Hindlimb muscle (tissue), 1 donor: Measurements from ENCODE around the gene GPR62. TPM values are rescaled to one million over a fixed set of nuclear protein-coding genes. Genes with fewer than 3 reads are reported as not detected.

ENCODE experiments used
- DNase-seq: peaks from one replicate; pipeline ENCODE4 v3.0.0-alpha.2; 2013
- polyA plus RNA-seq: library from polyadenylated mRNA; unstranded; fragments of 120-200 nt; gene quantifications from one replicate; pipeline ENCODE4 v1.2.1, GENCODE V29; 2013; ENCODE audit not compliant: insufficient read length

GPR62 gene
- polyA plus RNA-seq, 1 donor: 0.67 TPM

DNA sequence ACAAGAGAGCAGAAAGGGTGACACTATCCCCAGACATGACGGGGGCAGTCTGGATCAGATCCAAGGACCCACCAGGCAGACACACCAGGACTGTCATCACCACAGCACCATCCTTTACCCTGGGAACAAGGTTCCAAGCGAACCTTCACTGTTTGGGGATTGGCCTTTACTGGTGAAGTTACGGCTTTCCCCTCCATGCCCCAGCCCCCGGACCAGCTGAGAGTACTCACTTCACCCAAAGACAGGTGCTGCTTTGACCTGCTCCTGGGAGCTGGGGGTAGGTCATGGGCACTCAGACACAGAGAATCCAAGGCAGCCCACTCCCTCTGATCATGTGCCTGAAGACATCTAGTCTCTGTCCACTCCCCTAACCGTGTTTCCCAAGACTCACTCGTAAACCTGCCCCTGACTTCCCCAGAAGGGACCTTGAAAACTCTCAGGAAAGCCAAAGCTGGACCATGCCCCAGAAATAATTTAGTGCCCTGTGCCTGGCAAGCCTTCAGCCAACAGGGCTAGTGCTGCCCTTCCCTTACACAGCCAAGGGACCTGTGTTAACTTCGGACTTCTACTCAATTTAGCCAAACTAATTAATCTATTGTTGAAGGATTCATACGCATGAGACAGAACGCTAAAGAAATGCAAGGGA lies 16.3 kb upstream of the GPR62 start:
- no peak for DNase-seq

DNA sequence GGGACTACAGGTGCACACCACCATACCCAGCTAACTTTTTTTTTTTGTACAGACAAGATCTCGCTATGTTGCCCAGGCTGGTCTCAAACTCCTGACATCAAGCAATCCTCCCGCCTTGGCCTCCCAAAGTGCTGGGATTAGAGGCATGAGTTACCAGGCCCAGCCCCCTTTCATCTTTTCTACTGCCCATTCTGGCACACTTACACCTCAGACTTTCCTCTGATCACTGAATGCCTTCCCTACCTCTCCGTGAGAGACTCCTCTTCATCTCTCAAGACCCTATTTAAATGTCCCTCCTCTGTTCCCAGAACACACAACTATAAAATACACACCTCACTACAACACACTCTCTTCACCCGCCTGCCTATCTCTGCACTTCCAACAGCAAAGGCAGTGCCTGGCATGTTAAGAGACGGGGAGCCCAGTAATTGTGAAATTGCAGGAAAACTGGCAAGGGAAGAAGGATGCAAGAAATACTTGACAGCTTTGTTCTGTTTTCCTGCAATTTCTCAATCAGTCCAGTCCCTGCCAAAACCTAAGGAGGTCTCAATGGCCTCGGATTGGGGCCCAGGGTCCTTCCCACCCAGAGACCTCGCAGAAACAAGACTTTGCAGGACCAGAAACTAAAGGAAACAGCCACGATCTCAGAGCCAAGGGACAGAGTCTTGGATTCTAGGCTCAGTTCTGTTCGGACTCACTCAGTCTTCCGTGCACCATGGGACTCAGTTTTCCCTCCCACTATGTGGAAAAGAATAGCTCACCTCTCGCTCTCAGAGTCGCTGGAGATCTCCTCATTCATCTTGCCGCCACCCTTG lies 14.3 kb upstream of the GPR62 start:
- no peak for DNase-seq

DNA sequence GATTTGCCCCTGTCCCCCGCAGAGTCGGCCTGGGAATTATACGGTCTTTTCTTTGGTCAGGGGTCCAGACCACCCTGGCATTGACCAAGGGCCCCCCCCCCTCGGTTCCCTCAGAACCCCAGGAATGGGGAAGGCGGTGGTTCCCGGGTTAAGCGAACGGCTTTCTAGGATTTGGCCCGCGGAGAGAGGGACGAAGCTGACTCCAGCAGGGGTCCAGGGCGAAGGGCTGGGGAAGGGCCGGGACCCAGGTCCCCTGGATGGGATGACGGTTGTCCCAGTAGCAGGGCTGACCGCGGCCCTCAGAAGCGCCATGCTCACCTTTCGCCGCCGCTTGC lies 13.8 kb upstream of the GPR62 start:
- no peak for DNase-seq

DNA sequence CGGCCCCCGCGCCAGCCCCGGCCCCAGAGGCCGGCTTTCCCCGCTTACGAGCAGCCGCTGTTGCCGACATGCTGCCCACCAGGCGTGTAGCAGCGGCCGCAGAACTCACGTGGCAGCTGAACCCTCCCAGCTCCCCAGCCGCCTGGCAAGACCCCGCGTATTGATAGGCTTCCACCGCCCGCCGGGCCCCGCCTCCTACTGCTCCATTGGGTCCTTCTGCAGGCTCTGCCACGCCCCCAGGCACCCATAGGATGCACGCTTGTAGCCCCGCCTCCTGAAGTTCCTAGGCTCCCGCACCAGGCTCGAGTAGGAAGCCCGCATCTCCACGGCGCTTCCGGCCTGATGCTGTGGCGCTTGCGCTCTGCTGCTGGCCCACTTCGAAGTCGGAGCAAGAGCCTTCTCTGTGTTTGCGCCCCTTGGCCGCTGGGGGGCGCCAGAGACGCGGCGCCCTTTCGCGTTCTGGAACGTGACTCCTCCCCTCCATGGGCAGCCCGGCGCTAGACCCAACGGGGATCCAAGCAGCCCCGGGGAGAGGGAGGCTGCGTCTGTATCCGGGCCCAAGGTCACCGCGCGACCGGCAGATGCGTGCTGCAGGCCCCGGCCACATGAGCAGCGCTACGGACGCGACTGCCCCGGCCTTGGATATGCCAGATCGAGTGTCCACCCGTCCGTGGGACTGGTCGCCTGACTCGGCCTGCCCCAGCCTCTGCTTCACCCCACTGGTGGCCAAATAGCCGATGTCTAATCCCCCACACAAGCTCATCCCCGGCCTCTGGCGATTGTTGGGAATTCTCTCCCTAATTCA lies 13.2 kb upstream of the GPR62 start, which contains the start of the genes PARP3 and RRP9:
PARP3 (plus strand) TSS at position 566 of the 805 bp plus-strand sequence. CDS start 993 bp downstream, outside the sequence.
RRP9 (minus strand) TSS at position 107 of the 805 bp plus-strand sequence; CDS start at position 70, 37 bp downstream.
- DNase-seq: peak; percentile 100

DNA sequence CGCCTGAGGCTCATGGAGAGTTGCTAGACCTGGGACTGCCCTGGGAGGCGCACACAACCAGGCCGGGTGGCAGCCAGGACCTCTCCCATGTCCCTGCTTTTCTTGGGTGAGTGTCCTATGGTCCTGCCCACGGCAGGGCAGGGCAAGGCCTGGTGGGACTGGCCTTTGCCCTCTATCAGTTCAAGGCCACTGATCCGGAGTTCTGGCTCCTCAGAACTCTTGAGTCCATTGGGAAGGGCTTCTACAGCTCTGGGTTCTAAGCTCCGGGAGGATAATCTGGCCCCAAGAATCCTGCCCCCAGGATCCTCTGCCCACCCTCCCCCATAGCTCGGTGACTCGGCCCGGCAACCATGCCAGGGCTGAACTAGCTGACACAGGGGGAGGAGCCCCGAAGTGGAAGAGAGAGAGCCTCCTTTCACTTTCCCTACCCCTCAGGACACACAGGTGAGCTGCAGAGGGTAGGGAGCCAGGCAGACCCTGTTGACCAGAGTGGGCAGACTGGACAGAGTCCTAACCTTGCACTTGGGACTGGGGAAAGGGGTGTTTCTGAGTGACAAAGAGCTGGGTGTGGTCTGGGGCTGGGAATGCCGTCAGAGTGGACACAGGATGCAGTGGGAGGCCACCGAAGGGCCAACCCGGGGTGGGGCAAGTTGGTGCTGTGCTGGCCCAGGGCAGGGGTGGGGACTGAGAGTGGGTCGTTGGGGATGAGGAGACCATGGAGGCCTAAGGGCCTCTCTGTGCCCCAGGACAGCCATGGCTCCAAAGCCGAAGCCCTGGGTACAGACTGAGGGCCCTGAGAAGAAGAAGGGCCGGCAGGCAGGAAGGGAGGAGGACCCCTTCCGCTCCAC lies 12.4 kb upstream of the GPR62 start:
- DNase-seq: no peak

DNA sequence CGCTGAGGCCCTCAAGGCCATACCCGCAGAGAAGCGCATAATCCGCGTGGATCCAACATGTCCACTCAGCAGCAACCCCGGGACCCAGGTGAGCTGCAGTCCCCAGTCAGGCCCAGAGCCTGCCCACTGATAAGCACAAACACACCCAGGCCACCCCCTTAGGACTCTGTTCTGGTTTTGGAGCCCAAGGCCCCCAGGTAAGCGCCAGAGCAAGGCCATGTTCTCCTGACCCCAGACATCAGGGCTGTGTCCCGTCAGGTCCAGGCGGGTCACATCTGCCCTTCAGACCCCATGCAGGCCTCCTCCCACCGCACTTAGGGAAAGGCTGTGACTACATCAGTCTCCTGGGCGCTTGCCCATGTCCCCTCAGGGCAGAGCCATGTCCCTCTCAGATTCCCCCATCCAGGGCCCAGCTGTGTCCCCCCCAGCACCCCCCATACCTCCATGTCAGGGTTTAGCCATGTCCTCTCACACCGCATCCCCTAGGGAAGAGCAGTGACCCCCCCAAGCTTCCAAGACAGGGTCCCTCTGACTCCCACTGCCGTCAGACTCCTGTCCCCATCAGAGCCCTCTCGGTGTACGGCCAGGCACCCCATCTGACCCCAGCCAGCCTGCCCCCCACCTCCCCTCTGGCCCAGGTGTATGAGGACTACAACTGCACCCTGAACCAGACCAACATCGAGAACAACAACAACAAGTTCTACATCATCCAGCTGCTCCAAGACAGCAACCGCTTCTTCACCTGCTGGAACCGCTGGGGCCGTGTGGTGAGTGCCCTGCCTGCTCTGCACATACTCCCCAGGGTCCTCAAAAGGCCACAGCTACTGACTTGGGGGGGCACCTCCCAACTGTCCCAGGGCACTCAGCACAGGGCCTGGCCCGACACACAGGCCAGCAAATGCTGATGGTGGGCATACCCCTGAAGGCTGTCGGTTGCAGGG lies 11.5 kb upstream of the GPR62 start:
- DNase-seq: no peak

DNA sequence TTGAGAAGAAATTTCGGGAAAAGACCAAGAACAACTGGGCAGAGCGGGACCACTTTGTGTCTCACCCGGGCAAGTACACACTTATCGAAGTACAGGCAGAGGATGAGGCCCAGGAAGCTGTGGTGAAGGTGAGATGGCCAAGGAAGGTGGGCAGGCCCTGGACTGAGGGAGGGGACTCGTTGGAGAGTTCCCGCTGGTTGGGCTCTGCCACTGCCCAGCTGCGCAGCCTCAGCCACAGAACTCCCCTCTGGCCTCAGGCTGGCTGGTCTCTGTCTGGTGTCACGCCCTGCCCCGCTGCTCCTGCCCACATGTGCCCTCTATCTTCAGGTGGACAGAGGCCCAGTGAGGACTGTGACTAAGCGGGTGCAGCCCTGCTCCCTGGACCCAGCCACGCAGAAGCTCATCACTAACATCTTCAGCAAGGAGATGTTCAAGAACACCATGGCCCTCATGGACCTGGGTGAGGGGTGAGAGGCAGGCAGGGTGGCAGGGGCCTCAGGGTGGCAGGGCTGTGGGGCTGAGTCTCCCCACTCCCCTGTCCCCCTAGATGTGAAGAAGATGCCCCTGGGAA lies 10.6 kb upstream of the GPR62 start:
- no peak for DNase-seq

DNA sequence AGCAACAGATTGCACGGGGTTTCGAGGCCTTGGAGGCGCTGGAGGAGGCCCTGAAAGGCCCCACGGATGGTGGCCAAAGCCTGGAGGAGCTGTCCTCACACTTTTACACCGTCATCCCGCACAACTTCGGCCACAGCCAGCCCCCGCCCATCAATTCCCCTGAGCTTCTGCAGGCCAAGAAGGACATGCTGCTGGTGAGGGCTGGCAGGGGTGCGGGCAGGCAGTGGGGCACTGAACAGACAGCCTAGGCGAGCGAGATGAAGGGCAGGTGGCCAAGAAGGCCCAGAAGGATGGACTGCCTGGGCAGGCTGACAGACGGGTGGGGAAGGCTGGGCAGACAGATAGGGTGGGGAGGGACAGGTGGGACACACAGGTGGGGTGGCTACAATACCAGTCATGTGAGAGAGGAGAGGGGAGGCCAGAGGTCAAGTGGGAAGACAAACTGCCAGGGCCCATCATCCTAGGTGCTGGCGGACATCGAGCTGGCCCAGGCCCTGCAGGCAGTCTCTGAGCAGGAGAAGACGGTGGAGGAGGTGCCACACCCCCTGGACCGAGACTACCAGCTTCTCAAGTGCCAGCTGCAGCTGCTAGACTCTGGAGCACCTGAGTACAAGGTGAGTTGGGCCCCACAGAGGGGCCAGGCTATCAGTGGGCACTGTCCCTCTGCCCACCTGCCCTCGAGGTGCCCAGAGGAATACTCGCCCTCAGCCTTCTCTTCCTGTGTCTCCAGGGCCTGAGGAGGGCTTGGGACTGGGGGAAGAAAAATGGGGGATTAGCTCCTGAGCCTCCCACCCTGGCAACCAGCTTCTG lies 9.9 kb upstream of the GPR62 start:
- DNase-seq: no peak

DNA sequence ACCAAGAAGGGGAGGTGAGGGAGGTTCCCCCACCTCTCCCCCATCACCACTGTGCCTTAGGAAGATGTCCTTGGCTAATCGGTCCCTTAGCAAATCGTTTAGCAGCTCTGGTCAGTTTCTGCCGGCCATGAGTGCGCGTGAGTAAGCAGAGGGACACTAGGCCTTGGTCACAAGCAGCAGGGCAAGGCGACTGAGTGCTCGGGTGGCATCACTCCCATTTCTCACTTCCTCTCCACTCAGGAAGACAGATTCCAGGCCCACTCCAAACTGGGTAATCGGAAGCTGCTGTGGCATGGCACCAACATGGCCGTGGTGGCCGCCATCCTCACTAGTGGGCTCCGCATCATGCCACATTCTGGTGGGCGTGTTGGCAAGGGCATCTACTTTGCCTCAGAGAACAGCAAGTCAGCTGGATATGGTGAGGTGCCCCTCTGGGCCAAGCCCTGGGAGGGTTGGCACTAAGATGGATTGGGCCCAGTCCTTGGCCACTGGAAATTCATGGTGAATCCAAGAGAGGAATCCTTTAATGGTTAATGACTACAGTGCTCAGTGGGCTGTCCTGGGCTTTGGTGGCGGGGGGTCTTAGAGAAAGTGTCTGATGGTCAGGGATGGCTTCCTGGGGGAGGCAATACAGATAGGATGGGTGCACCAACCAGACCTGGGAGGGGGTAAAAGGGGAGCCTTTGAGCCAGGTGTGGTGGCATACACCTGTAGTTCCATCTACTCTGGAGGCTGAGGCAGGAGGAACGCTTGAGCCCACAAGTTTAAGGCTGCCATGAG lies 9.1 kb upstream of the GPR62 start:
- DNase-seq: no peak

DNA sequence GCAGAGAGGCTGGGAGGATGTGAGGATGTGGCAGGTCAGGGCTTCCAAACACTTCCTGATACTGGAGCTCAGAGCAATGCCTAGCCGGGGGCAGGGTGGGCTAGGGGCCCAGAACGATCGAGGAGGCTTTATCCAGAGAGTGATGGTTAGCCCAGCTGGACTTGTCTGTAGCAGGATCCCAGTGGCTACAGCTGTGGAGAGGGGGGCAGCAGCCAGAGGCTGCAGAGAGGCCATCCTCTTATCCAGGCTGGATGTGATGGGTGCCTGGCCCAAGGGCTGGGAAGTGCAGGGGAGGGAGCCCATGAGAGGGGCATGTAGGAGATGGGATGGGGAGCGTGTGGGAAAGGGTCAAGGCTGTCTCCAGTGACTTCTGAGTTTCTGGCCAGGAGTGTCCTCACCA lies 8.4 kb upstream of the GPR62 start:
- DNase-seq: no peak

DNA sequence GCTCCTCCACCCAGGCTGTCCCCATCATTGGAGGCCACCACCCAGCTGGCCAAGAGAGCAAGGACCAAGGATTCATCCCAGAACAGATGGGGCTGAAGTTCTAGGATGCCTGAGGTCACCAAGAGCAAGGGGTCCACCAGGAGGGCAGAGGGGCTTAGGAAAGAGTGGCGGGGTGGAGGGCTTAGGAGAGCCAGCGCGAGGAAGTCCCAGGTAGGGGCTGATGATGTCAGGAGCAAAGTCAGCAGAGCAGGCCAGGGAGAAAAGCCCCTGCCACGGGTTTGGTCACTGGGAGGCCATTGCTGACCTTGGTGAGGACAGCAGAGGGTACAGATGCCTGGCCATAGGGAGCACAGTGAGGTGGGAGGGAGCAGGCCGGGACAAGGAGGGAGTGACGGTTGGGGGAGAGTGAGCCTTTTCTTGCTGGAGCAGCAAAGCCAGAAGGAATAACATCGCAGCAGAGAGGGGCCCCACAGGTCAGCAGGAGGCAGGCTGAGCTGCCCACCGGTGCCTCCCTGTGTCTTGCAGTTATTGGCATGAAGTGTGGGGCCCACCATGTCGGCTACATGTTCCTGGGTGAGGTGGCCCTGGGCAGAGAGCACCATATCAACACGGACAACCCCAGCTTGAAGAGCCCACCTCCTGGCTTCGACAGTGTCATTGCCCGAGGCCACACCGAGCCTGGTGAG lies 7.8 kb upstream of the GPR62 start:
- DNase-seq: no peak

DNA sequence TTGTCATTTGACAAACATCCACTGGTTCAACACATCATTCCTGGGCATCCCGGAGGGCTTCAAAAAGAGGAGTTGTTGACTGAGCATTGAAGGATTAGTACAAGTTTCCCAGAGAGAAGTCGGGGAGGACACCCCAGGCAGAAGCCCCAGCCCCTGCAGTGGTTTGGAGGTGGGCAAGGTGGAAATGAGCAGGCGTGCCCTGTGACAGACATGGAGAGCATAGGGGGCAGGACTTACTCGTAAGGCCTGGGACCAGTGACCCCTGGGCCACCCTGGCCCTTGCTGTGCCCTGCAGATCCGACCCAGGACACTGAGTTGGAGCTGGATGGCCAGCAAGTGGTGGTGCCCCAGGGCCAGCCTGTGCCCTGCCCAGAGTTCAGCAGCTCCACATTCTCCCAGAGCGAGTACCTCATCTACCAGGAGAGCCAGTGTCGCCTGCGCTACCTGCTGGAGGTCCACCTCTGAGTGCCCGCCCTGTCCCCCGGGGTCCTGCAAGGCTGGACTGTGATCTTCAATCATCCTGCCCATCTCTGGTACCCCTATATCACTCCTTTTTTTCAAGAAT lies 7.1 kb upstream of the GPR62 start:
- DNase-seq: no peak

DNA sequence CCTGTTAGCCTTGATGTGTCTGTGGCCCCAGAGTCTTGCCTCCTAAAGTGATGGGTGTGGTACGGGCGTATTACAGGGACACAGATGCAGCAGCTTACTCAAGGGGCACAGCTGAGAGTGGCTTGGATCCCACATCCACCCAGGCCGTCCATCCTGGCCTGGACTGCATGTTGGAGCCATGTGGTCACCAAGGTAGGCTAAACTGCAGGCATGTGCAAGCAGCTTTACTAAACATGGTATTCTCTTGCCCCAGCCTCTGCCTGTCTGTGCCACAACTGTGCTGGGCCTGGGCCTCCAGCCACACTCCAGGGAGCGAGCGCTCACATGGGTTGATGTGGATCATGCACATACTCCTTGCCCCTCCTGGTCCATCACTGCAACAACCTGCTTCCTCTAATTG lies 6.1 kb upstream of the GPR62 start:
- no peak for DNase-seq

DNA sequence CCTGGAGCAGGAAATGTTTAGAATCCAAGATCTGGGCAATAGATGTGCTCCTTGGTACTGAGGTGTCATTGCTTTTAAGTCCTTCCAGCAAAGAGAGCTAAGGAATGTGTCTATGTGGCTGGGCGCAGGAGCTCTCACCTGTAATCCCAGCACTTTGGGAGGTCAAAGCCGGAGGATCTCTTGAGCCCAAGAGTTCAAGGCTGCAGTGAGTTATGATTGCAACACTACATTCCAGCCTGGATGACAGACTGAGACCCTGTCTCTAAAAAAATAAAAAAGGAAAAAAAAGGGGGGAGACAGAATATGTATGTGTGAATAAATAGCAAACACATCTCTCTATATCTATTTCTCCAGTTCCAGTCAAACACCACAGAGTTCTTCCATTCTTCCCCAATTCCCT lies 4.3 kb upstream of the GPR62 start:
- DNase-seq: no peak

DNA sequence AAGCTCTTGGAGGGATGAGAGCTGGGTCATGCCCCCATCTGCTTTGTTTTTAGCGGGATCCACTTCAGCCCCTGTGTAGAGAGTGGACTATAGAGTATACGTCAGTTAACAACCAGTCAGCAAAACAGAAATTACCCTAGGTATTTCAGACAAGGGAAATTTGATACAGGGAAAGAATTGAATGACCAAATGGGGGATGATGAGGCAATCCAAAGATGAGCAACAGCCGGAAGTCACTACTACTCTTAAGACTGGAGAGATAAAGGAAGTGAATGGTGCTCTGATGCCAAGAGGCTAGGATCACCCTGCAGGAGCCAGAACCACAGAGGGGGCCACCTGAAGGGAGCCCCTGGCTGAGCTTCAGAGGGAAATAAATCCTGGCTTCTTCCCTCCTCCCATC lies 1.7 kb upstream of the GPR62 start:
- DNase-seq: no peak

DNA sequence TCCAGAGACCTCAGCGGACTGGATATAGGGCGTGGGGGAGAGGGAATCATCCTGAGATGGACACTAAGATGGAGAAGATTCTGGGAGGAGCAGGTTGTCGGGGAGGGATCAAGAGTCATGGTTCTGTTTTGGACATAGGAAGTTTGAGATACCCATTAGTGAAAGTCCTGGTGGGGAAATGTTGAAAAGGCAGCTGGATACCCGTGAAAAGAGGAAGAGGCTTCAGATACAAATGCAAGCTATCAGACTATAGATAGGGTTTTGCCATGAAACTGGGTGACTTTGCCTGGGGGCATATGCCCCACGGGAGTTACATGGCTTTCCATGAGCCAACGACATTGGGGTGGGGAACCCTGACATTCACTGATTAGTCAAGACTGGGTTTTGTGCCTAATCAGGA lies 1.1 kb upstream of the GPR62 start:
- DNase-seq: no peak

DNA sequence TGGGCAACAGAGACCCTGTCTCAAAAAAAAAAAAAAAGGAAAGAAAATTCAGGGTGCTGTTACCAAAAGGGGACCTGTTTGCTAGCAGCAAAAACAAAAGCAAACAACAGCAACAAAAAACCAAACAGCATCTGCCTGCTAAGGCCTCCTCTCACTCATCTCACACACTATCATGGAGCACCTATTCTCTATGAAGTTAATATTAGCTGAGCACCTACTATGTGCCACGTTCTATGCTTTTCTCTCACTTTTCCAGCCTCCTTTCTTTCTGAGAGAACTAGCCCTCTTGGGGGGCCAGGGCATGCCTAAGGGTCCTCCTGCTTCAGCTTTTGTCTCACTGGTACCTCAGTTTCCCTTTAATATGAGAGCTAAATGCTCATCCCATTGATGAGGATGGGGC lies 468 bp upstream of the GPR62 start:
- no peak for DNase-seq
